Prostate gland (tissue), 2 donors: Measurements from ENCODE around the gene TAF4B.
"Not testable (repeated sequence)": the region's sequence is repeated elsewhere in the genome, so short reads cannot be mapped to it uniquely, and the experiment has no call there.

Source experiments
- POLR2A ChIP-seq: fragments of 450-650 bp; IDR thresholded peaks from one replicate; pipeline ENCODE4 v1.6.1; 2016; ENCODE audit warnings: antibody characterized with exemption, mild to moderate bottlenecking
- POLR2AphosphoS5 ChIP-seq: sonication (generic); formaldehyde crosslinking; IDR thresholded peaks from one replicate; pipeline ENCODE4 v1.6.1; 2017; ENCODE audit warnings: antibody characterized with exemption
- TF ChIP-seq, protein P1 (sequence below), 4 experiments: fragments of 200-600 bp in 2 of 4; fragments of 450-650 bp in 2 of 4; sonication (generic) in 2 of 4; IDR thresholded peaks; 1 replicate in 3 of 4; 2 replicates in 1 of 4; pipeline ENCODE4 v1.5.1; 2016 to 2019; ENCODE audit warnings: antibody characterized with exemption in 4 of 4, mild to moderate bottlenecking in 2 of 4, moderate library complexity in 2 of 4

DNA sequence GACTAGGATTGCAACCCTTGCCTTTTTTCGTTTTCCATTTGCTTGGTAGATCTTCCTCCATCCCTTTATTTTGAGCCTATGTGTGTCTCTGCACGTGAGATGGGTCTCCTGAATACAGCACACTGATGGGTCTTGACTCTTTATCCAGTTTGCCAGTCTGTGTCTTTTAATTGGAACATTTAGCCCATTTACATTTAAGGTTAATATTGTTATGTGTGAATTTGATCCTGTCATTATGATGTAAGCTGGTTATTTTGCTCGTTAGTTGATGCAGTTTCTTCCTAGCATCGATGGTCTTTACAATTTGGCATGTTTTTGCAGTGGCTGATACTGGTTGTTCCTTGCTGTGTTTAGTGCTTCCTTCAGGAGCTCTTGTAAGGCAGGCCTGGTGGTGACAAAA is 16.1 kb downstream of the TAF4B start:
- not testable (repeated sequence) for TF ChIP-seq POLR2A, POLR2AphosphoS5
- TF ChIP-seq, protein P1, sequence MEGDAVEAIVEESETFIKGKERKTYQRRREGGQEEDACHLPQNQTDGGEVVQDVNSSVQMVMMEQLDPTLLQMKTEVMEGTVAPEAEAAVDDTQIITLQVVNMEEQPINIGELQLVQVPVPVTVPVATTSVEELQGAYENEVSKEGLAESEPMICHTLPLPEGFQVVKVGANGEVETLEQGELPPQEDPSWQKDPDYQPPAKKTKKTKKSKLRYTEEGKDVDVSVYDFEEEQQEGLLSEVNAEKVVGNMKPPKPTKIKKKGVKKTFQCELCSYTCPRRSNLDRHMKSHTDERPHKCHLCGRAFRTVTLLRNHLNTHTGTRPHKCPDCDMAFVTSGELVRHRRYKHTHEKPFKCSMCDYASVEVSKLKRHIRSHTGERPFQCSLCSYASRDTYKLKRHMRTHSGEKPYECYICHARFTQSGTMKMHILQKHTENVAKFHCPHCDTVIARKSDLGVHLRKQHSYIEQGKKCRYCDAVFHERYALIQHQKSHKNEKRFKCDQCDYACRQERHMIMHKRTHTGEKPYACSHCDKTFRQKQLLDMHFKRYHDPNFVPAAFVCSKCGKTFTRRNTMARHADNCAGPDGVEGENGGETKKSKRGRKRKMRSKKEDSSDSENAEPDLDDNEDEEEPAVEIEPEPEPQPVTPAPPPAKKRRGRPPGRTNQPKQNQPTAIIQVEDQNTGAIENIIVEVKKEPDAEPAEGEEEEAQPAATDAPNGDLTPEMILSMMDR (IDR thresholded peaks at IDR 0.05) = not testable (repeated sequence)
